PC-3 (cell line): ENCODE data around the gene SERPINI2. TPM values are rescaled to one million over a fixed set of nuclear protein-coding genes. Genes with fewer than 3 reads are reported as not detected.

Experiments
- ATAC-seq: fragments of 200-7000 bp; cut with Tn5 transposase; 2 replicates; pipeline ENCODE4 v1.9.1; 2020; ENCODE audit warnings: mild to moderate bottlenecking, moderate library complexity
- BruUV-seq: library from RNA; stranded (reverse); fragments of 400-500 nt; replicated peaks from 2 replicates; lab custom pipeline; 2021; lab: Mats Ljungman, UMichigan
- CTCF ChIA-PET: fragments of 300-600 bp; sonication (Branson Sonifier 250); formaldehyde crosslinking; loops from one replicate; lab custom pipeline; 2022; ENCODE audit warnings: antibody characterized with exemption; lab: Charles Lee
- POLR2A ChIA-PET: fragments of 300-600 bp; sonication (Branson Sonifier 250); formaldehyde crosslinking; loops from one replicate; lab custom pipeline; 2022; ENCODE audit warnings: antibody characterized with exemption; ENCODE audit not compliant: unreplicated experiment; lab: Charles Lee
- DNase-seq: peaks from one replicate; pipeline ENCODE4 v3.0.0-alpha.2; 2015
- H2AFZ ChIP-seq: fragments of 300-600 bp; sonication (generic); 2 replicates; pipeline ENCODE4 v1.6.0; 2016; ENCODE audit warnings: antibody characterized with exemption, low read length
- H3F3A ChIP-seq: fragments of 300-600 bp; sonication (generic); one replicate; pipeline ENCODE4 v1.6.0; 2017; ENCODE audit warnings: antibody characterized with exemption, low read length, control low read depth, mild to moderate bottlenecking; ENCODE audit not compliant: unreplicated experiment
- H3K27ac ChIP-seq: fragments of 300-600 bp; sonication (generic); 2 replicates; pipeline ENCODE4 v1.5.1; 2016; ENCODE audit warnings: mild to moderate bottlenecking, low read length
- H3K27me3 ChIP-seq: fragments of 300-600 bp; sonication (generic); 2 replicates; pipeline ENCODE4 v1.6.1; 2016; ENCODE audit warnings: low read length, mixed read lengths
- H3K36me3 ChIP-seq: fragments of 300-600 bp; sonication (generic); 2 replicates; pipeline ENCODE4 v1.6.1; 2016; ENCODE audit warnings: low read depth, mixed run types, low read length, mixed read lengths
- H3K4me1 ChIP-seq: fragments of 300-600 bp; sonication (generic); 2 replicates; pipeline ENCODE4 v1.5.1; 2016; ENCODE audit warnings: low read length; ENCODE audit not compliant: insufficient read depth
- H3K4me2 ChIP-seq: fragments of 300-600 bp; sonication (generic); 2 replicates; pipeline ENCODE4 v1.6.0; 2016; ENCODE audit warnings: low read length
- H3K4me3 ChIP-seq: fragments of 300-600 bp; sonication (generic); 2 replicates; pipeline ENCODE4 v1.5.1; 2016; ENCODE audit warnings: mild to moderate bottlenecking, low read length, mixed read lengths
- H3K79me2 ChIP-seq: fragments of 300-600 bp; sonication (generic); 2 replicates; pipeline ENCODE4 v1.6.1; 2017; ENCODE audit warnings: low read length, mixed read lengths
- H3K9ac ChIP-seq: fragments of 300-600 bp; sonication (generic); 2 replicates; pipeline ENCODE4 v1.6.0; 2016; ENCODE audit warnings: mild to moderate bottlenecking, low read length
- H3K9me2 ChIP-seq: fragments of 300-600 bp; sonication (generic); replicated peaks from 2 replicates; pipeline ENCODE4 v1.6.1; 2016; ENCODE audit warnings: mixed run types, low read length, mixed read lengths
- H3K9me3 ChIP-seq: fragments of 300-600 bp; sonication (generic); 2 replicates; pipeline ENCODE4 v1.6.1; 2016; ENCODE audit warnings: low read length, mixed read lengths
- H4K20me1 ChIP-seq: fragments of 300-600 bp; sonication (generic); 2 replicates; pipeline ENCODE4 v1.6.1; 2016; ENCODE audit warnings: low read length, mixed read lengths
- EZH2 ChIP-seq: fragments of 300-600 bp; sonication (generic); IDR thresholded peaks from one replicate; pipeline ENCODE4 v1.6.1; 2017; ENCODE audit warnings: antibody characterized with exemption, mild to moderate bottlenecking, low read length; ENCODE audit not compliant: unreplicated experiment
- EZH2phosphoT487 ChIP-seq: fragments of 300-600 bp; sonication (generic); IDR thresholded peaks from 2 replicates; pipeline ENCODE4 v1.6.1; 2018; ENCODE audit warnings: mild to moderate bottlenecking, antibody characterized with exemption, low read length, borderline replicate concordance
- intact Hi-C: fragments of 100-400 bp; cut with micrococcal nuclease; formaldehyde crosslinking; loops from 2 replicates; pipeline ENCODE4 v1.9.0; 2023
- total RNA-seq: library from RNA; depleted of rRNA; stranded (reverse); fragments of >200 nt; gene quantifications from 2 replicates; pipeline ENCODE4 v1.2.3, GENCODE V29; 2014
- TF ChIP-seq, protein P1 (sequence below): fragments of 300-600 bp; sonication (generic); conservative IDR thresholded peaks from 2 replicates; pipeline ENCODE4 v1.5.1; 2017; ENCODE audit warnings: antibody characterized with exemption, low read depth, mild to moderate bottlenecking, low read length

The SERPINI2 gene
- total RNA-seq, 1 experiment from 2014 or later = not detected

DNA sequence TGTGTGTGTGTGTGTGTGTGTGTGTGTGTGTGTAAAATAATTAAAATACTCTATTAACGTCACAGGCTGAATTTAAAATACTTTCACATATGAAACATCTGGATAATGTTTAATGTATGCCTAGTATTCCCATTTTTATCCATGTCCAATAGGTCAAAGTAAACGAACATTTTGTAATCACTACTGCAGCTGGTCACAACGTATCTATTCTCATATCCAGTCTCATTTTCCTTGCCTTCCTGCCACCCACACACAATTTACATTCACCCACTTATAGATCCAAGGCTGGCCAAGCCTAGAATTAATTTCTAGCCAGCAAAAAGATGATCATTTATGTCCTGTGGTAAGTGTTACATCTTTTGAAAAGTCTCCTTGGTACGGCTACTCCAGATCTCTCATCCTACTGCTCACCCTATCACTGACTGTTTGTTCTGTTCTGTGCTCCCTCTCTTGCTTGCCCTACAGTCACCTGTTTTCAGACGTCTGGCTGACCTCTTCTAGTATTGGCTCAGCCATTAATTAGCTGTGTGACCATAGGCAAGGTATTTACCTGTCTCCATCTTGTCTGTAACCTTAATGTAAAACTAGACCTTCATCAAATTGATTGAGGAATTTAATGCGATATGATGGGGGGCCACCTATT is 17.6 kb downstream of the SERPINI2 start:
- Histone ChIP-seq H3K9me2 (no peaks in the 10 kb centered on the region), H3K9me3 (no peaks in the 10 kb centered on the region), H3K27ac (no peak overlapping the region), H2AFZ (no peak overlapping the region), H3F3A (no peaks in the 10 kb centered on the region), H3K4me3 (no peak overlapping the region), H3K9ac (no peak overlapping the region), H3K4me2 (no peak overlapping the region), H3K27me3 (peaks cover 31% of the 10 kb centered on the region), H3K79me2 (no peaks in the 10 kb centered on the region), H3K4me1 (no peaks in the 10 kb centered on the region), H4K20me1 (no peaks in the 10 kb centered on the region), H3K36me3 (no peaks in the 10 kb centered on the region)
- no TSS peak for BruUV-seq
- intact Hi-C loops = no loop called here
- ChIA-PET CTCF (no interaction called here), POLR2A (no interaction called here)
- TF ChIP-seq, protein P1, sequence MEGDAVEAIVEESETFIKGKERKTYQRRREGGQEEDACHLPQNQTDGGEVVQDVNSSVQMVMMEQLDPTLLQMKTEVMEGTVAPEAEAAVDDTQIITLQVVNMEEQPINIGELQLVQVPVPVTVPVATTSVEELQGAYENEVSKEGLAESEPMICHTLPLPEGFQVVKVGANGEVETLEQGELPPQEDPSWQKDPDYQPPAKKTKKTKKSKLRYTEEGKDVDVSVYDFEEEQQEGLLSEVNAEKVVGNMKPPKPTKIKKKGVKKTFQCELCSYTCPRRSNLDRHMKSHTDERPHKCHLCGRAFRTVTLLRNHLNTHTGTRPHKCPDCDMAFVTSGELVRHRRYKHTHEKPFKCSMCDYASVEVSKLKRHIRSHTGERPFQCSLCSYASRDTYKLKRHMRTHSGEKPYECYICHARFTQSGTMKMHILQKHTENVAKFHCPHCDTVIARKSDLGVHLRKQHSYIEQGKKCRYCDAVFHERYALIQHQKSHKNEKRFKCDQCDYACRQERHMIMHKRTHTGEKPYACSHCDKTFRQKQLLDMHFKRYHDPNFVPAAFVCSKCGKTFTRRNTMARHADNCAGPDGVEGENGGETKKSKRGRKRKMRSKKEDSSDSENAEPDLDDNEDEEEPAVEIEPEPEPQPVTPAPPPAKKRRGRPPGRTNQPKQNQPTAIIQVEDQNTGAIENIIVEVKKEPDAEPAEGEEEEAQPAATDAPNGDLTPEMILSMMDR = no peak
- TF ChIP-seq EZH2 (no peak), EZH2phosphoT487 (no peak)
- DNase-seq (no peak), ATAC-seq (no peak)

DNA sequence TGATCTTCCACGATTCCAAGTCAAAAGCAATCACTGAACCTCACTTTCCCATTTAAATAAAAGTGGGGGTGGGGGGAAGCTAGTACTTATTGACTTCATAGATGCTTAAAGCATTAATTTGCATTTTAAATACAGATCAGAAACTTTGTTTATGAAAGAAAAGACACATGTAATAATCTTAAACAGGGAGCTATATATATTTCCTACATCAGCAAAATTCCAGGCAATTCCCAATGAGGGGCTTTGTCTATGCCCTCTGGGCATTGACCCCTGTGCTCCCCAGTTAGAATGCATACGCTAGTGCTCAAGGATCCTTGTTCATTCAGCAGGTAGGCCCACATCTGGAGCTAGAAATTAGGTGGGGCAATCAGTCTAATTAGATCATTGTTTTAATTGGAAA is 20.0 kb downstream of the SERPINI2 start:
- Histone ChIP-seq H3K4me1 (no peaks in the 10 kb centered on the region), H2AFZ (no peak overlapping the region), H3K4me3 (no peak overlapping the region), H3K27ac (no peak overlapping the region), H3K9me3 (no peaks in the 10 kb centered on the region), H3K4me2 (no peak overlapping the region), H3K9ac (no peak overlapping the region), H3K36me3 (no peaks in the 10 kb centered on the region), H3K9me2 (no peaks in the 10 kb centered on the region), H3K27me3 (peaks cover 31% of the 10 kb centered on the region), H4K20me1 (no peaks in the 10 kb centered on the region), H3F3A (no peaks in the 10 kb centered on the region), H3K79me2 (no peaks in the 10 kb centered on the region)
- CTCF ChIA-PET = no interaction called here
- no TSS peak for BruUV-seq
- DNase-seq (no peak), ATAC-seq (no peak)
- intact Hi-C loops = no loop called here
- TF ChIP-seq, protein P1 = no peak
- TF ChIP-seq EZH2 (no peak), EZH2phosphoT487 (no peak)
- POLR2A ChIA-PET = no interaction called here

DNA sequence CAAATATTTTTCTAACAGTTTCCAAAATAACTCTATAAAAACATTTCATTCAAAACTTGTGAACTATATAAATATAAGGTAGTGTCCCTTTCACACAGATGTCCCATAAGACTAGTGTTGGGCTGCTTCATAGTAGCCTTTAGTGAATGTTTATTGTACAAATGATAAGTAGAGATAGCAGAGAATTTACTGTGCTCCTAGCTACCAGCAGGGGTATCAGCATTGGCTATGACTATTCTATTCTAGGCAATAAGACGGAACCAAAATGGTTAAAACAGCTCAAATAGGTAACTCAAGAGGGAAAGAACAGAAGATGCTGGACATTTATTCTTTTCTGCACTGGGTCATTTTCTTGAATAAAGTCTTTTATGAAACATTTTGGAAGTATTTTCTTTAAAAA is 22.6 kb downstream of the SERPINI2 start:
- no peak overlapping the region for H3K9ac ChIP-seq
- H3K9me3 ChIP-seq = no peaks in the 10 kb centered on the region
- no peaks in the 10 kb centered on the region for H3K79me2 ChIP-seq
- DNase-seq (no peak), ATAC-seq (no peak)
- H3K9me2 ChIP-seq = no peaks in the 10 kb centered on the region
- CTCF ChIA-PET = interaction anchor here (0.7 kb wide), 1 partner anchor 400 kb away, joined by 3 read pairs; no protein-coding TSS in a partner anchor
- no peak overlapping the region for H3K4me2 ChIP-seq
- peaks cover 41% of the 10 kb centered on the region for H3K27me3 ChIP-seq
- H3K4me1 ChIP-seq = no peaks in the 10 kb centered on the region
- no peaks in the 10 kb centered on the region for H3F3A ChIP-seq
- no TSS peak for BruUV-seq
- no peak overlapping the region for H3K27ac ChIP-seq
- H4K20me1 ChIP-seq = no peaks in the 10 kb centered on the region
- H3K4me3 ChIP-seq = no peak overlapping the region
- no peaks in the 10 kb centered on the region for H3K36me3 ChIP-seq
- H2AFZ ChIP-seq = no peak overlapping the region
- POLR2A ChIA-PET = no interaction called here
- intact Hi-C loops = no loop called here
- TF ChIP-seq EZH2phosphoT487 = no peak
- TF ChIP-seq, protein P1 = no peak
